Endothelial cell of umbilical vein (primary cell): ENCODE data around the gene FIBCD1. TPM values are rescaled to one million over a fixed set of nuclear protein-coding genes. Genes with fewer than 3 reads are reported as not detected.

Experiments used
- BruUV-seq: library from RNA; stranded (reverse); fragments of 400-500 nt; replicated peaks from 2 replicates; lab custom pipeline; 2021; lab: Mats Ljungman, UMichigan
- CTCF ChIA-PET: fragments of 300-600, 350-600 bp; sonication (Branson Sonifier 250); formaldehyde crosslinking; loops from one replicate; lab custom pipeline; 2021; ENCODE audit warnings: antibody characterized with exemption, inconsistent platforms; lab: Charles Lee
- POLR2A ChIA-PET: fragments of 300-600, 350-600 bp; sonication (Branson Sonifier 250); formaldehyde crosslinking; loops from one replicate; lab custom pipeline; 2021; ENCODE audit warnings: antibody characterized with exemption, inconsistent platforms; lab: Charles Lee
- DNase-seq: peaks from one replicate; pipeline ENCODE4 v3.0.0-alpha.2; 2011; ENCODE audit warnings: low read depth, low spot score
- FAIRE-seq: peaks from 2 replicates; lab custom pipeline; 2011; peaks lifted over from hg19 to GRCh38; lab: Jason Lieb, UNC
- H2AFZ ChIP-seq: 2 replicates; pipeline ENCODE4 v1.6.0; 2012; ENCODE audit warnings: low read depth, low read length, control low read depth, inconsistent platforms
- H3K27ac ChIP-seq: 2 replicates; pipeline ENCODE4 v1.5.1; 2011; ENCODE audit warnings: low read depth, mild to moderate bottlenecking, control low read depth, low read length, moderate library complexity; ENCODE audit not compliant: insufficient read depth
- H3K27me3 ChIP-seq, 2 experiments: 2 replicates each; pipeline versions ENCODE4 v1.6.0 to v1.6.1; 2011; ENCODE audit warnings: low read length in 2 of 2, mixed read lengths in 1 of 2; ENCODE audit not compliant: control insufficient read depth in 2 of 2, insufficient read depth in 2 of 2
- H3K36me3 ChIP-seq, 2 experiments: 2 replicates in 1 of 2; 3 replicates in 1 of 2; pipeline ENCODE4 v1.5.1; 2011; ENCODE audit warnings: low read length in 2 of 2, mild to moderate bottlenecking in 1 of 2, moderate library complexity in 1 of 2; ENCODE audit not compliant: control insufficient read depth in 2 of 2, insufficient read depth in 2 of 2; ENCODE audit errors: extremely low read depth in 1 of 2
- H3K4me1 ChIP-seq: 3 replicates; pipeline ENCODE4 v1.5.1; 2011; ENCODE audit warnings: mild to moderate bottlenecking, low read length; ENCODE audit not compliant: control insufficient read depth, insufficient read depth; ENCODE audit errors: extremely low read depth
- H3K4me2 ChIP-seq: 2 replicates; pipeline ENCODE4 v1.6.1; 2011; ENCODE audit warnings: low read length, control low read depth, mixed read lengths; ENCODE audit not compliant: insufficient read depth
- H3K4me3 ChIP-seq, 3 experiments: fragments of 200-600 bp in 1 of 3; sonication (generic), shearing (Covaris generic) in 1 of 3; replicated peaks in 1 of 3; 2 replicates each; pipeline ENCODE4 v1.5.1; 2011 to 2016; ENCODE audit warnings: control low read depth in 3 of 3, low read length in 3 of 3, mild to moderate bottlenecking in 2 of 3, inconsistent platforms in 1 of 3, low read depth in 1 of 3, moderate library complexity in 1 of 3; ENCODE audit not compliant: insufficient read depth in 1 of 3
- H3K79me2 ChIP-seq: 2 replicates; pipeline ENCODE4 v1.6.0; 2012; ENCODE audit warnings: low read length, inconsistent platforms; ENCODE audit not compliant: control insufficient read depth, insufficient read depth
- H3K9ac ChIP-seq: replicated peaks from 2 replicates; pipeline ENCODE3; 2011; ENCODE audit warnings: low read length, control low read depth; ENCODE audit not compliant: insufficient read depth; ENCODE audit errors: extremely low read depth
- H3K9me1 ChIP-seq: replicated peaks from 3 replicates; pipeline ENCODE4 v1.6.0; 2011; ENCODE audit warnings: mild to moderate bottlenecking, low read length; ENCODE audit not compliant: control insufficient read depth, insufficient read depth; ENCODE audit errors: extremely low read depth
- H3K9me3 ChIP-seq: replicated peaks from 2 replicates; pipeline ENCODE4 v1.5.1; 2012; ENCODE audit warnings: low read length, inconsistent platforms; ENCODE audit not compliant: control insufficient read depth, insufficient read depth
- H4K20me1 ChIP-seq: replicated peaks from 2 replicates; pipeline ENCODE3; 2011; ENCODE audit warnings: mild to moderate bottlenecking, low read length; ENCODE audit not compliant: control insufficient read depth, insufficient read depth; ENCODE audit errors: extremely low read depth
- EZH2 ChIP-seq: IDR thresholded peaks from 2 replicates; pipeline ENCODE4 v1.6.1; 2012; ENCODE audit warnings: borderline replicate concordance, low read depth, mild to moderate bottlenecking, moderate library complexity, low read length, inconsistent platforms; ENCODE audit not compliant: severe bottlenecking
- FOS ChIP-seq: IDR thresholded peaks from 2 replicates; pipeline ENCODE4 v1.6.1; 2011; ENCODE audit warnings: mild to moderate bottlenecking, low read length, moderate library complexity, borderline replicate concordance; ENCODE audit not compliant: insufficient read depth
- GATA2 ChIP-seq: IDR thresholded peaks from 2 replicates; pipeline ENCODE4 v1.7.0; 2011; ENCODE audit warnings: low read depth, mild to moderate bottlenecking, moderate library complexity, mixed read lengths, low read length; ENCODE audit not compliant: insufficient read length, insufficient read depth
- JUN ChIP-seq: IDR thresholded peaks from 2 replicates; pipeline ENCODE4 v1.6.1; 2011; ENCODE audit warnings: borderline replicate concordance, low read depth; ENCODE audit not compliant: insufficient read length, insufficient read depth
- MAX ChIP-seq: IDR thresholded peaks from 2 replicates; pipeline ENCODE4 v1.6.1; 2011; ENCODE audit not compliant: insufficient read depth, insufficient read length
- MYC ChIP-seq: IDR thresholded peaks from one replicate; pipeline ENCODE4 v1.6.1; 2011; ENCODE audit warnings: mild to moderate bottlenecking, low read depth, low read length
- POLR2A ChIP-seq: IDR thresholded peaks from 2 replicates; pipeline ENCODE4 v1.6.1; 2012; ENCODE audit warnings: low read depth, mild to moderate bottlenecking, control low read depth, low read length
- POLR2AphosphoS5 ChIP-seq: IDR thresholded peaks from 2 replicates; pipeline ENCODE4 v1.6.1; 2012; ENCODE audit warnings: low read depth, mild to moderate bottlenecking, control low read depth, low read length, moderate library complexity; ENCODE audit not compliant: insufficient read depth
- dilution Hi-C: fragments of 300-500 bp; cut with MboI; formaldehyde crosslinking; loops from one replicate; pipeline ENCODE4 v1.15.0; 2019; ENCODE audit warnings: low sequenced_read_pairs; ENCODE audit not compliant: extremely low pct_ligation_motif_present
- intact Hi-C: fragments of 100-400 bp; cut with micrococcal nuclease; formaldehyde crosslinking; loops from one replicate; pipeline ENCODE4 v1.10.0; 2022
- polyA plus RNA-seq, 4 experiments: library from polyadenylated mRNA; depleted of rRNA in 3 of 4; stranded (reverse) in 3 of 4; unstranded in 1 of 4; fragments of >200 nt; gene quantifications; 2 replicates each; pipeline versions ENCODE4 v1.2.1 to v1.2.3, GENCODE V29; 2011 to 2012; ENCODE audit warnings: missing spikeins in 1 of 4
- total RNA-seq: library from RNA; stranded (reverse); gene quantifications from 2 replicates; pipeline ENCODE4 v1.2.3, GENCODE V29; 2021
- TF ChIP-seq, protein P1 (sequence below), 2 donors: IDR thresholded peaks; 1 replicate in 1 of 2; 2 replicates in 1 of 2; pipeline ENCODE4 v1.5.1; 2011; ENCODE audit warnings: low read length in 2 of 2, mild to moderate bottlenecking in 2 of 2, moderate library complexity in 2 of 2, control low read depth in 1 of 2, inconsistent platforms in 1 of 2, low read depth in 1 of 2; ENCODE audit not compliant: insufficient read depth in 1 of 2; ENCODE audit errors: extremely low read depth in 1 of 2

FIBCD1 gene
- total and polyA plus RNA-seq, 2 donors (not counting 3 experiments of a cell fraction or from before 2014, with no cell fraction given) = 0.14 TPM; not detected in 1

DNA sequence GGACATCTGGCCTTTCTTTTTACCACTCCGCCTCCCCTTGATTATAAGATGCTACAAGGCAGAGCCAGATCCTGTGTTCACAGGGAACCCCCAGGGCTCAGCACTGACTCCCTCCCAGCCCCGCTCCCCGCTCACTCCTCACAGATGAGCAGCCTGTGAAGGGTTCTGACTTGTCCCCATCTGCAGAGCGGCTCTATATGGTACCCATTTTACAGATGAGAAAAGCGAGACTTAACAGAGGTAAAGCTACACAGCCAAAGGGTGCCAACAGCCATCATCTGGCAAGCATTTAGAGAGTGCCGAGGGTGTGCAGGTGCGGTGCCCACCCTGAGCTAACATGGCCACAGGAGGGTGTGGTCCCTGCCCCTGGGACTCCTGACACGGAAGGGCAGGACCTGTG is 18.8 kb downstream of the FIBCD1 start:
- H3K4me3 ChIP-seq = no peak overlapping the region
- no peak overlapping the region for H2AFZ ChIP-seq
- no peak overlapping the region for H3K27ac ChIP-seq
- BruUV-seq = no TSS peak
- H3K4me2 ChIP-seq = no peak overlapping the region
- FAIRE-seq (no peak), DNase-seq (no peak)
- H3K36me3 ChIP-seq = no peaks in the 10 kb centered on the region
- H3K9me3 ChIP-seq = no peaks in the 10 kb centered on the region
- intact Hi-C loops = no loop called here
- TF ChIP-seq, protein P1, sequence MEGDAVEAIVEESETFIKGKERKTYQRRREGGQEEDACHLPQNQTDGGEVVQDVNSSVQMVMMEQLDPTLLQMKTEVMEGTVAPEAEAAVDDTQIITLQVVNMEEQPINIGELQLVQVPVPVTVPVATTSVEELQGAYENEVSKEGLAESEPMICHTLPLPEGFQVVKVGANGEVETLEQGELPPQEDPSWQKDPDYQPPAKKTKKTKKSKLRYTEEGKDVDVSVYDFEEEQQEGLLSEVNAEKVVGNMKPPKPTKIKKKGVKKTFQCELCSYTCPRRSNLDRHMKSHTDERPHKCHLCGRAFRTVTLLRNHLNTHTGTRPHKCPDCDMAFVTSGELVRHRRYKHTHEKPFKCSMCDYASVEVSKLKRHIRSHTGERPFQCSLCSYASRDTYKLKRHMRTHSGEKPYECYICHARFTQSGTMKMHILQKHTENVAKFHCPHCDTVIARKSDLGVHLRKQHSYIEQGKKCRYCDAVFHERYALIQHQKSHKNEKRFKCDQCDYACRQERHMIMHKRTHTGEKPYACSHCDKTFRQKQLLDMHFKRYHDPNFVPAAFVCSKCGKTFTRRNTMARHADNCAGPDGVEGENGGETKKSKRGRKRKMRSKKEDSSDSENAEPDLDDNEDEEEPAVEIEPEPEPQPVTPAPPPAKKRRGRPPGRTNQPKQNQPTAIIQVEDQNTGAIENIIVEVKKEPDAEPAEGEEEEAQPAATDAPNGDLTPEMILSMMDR (IDR thresholded peaks at IDR 0.05; ENCODE audit: extremely low read depth in 1 of 2, insufficient read depth in 1 of 2, low read depth in 1 of 2, low read length in 2 of 2) = no peak
- TF ChIP-seq JUN (no peak), POLR2A (no peak), EZH2 (no peak)
- ChIA-PET POLR2A (no interaction called here), CTCF (no interaction called here)
- H3K27me3 ChIP-seq = peaks cover 0 to 7% of the 10 kb centered on the region in 2 experiments
- H4K20me1 ChIP-seq = no peaks in the 10 kb centered on the region
- dilution Hi-C loops = no loop called here
- no peaks in the 10 kb centered on the region for H3K79me2 ChIP-seq
- H3K9me1 ChIP-seq = no peaks in the 10 kb centered on the region
- no peaks in the 10 kb centered on the region for H3K4me1 ChIP-seq
- no peak overlapping the region for H3K9ac ChIP-seq

GRCh38 chr9:130919559-130920145 is 19.4 kb downstream of the FIBCD1 start:
- Histone ChIP-seq H3K4me1 (no peaks in the 10 kb centered on the region), H3K4me2 (no peak overlapping the region), H2AFZ (no peak overlapping the region), H3K9me3 (no peaks in the 10 kb centered on the region), H3K9ac (no peak overlapping the region), H4K20me1 (no peaks in the 10 kb centered on the region), H3K9me1 (no peaks in the 10 kb centered on the region), H3K36me3 (no peaks in the 10 kb centered on the region), H3K4me3 (no peak overlapping the region), H3K27me3 (peaks cover 0 to 7% of the 10 kb centered on the region in 2 experiments), H3K79me2 (no peaks in the 10 kb centered on the region), H3K27ac (no peak overlapping the region)
- BruUV-seq = no TSS peak
- intact Hi-C loops = no loop called here
- DNase-seq = no peak
- dilution Hi-C loops = no loop called here
- CTCF ChIA-PET = interaction anchor here (0.8 kb wide), 1 partner anchor 79 kb away, joined by 3 read pairs; no protein-coding TSS in a partner anchor
- no peak for TF ChIP-seq POLR2A
- no peak for TF ChIP-seq POLR2AphosphoS5
- TF ChIP-seq MYC = no peak
- no peak for TF ChIP-seq FOS
- TF ChIP-seq GATA2 = no peak
- TF ChIP-seq MAX = no peak
- TF ChIP-seq JUN = no peak
- TF ChIP-seq EZH2 = no peak
- TF ChIP-seq, protein P1 (IDR thresholded peaks at IDR 0.05; ENCODE audit: extremely low read depth in 1 of 2, insufficient read depth in 1 of 2, low read depth in 1 of 2, low read length in 2 of 2) = no peak
- FAIRE-seq = no peak
- POLR2A ChIA-PET = no interaction called here
